Endodermal cell (in vitro differentiated cells): ENCODE results near the gene CASP8AP2. TPM values are rescaled to one million over a fixed set of nuclear protein-coding genes. Genes with fewer than 3 reads are reported as not detected.
"Not testable (repeated sequence)": the region's sequence is repeated elsewhere in the genome, so short reads cannot be mapped to it uniquely, and the experiment has no call there.

Experiments used
- DNase-seq: peaks from one replicate; pipeline ENCODE4 v3.0.0-alpha.2; 2017
- H3K27ac ChIP-seq: 2 replicates; pipeline ENCODE4 v1.5.1; 2013; ENCODE audit warnings: mild to moderate bottlenecking, low read depth, low read length, moderate library complexity
- H3K27me3 ChIP-seq: 2 replicates; pipeline ENCODE4 v1.6.1; 2013; ENCODE audit warnings: mild to moderate bottlenecking, low read length, moderate library complexity; ENCODE audit not compliant: insufficient read depth, control insufficient read depth, poor library complexity, severe bottlenecking
- H3K36me3 ChIP-seq: 2 replicates; pipeline ENCODE4 v1.7.0; 2013; ENCODE audit warnings: mild to moderate bottlenecking, low read length, moderate library complexity; ENCODE audit not compliant: control insufficient read depth, insufficient read depth
- H3K4me1 ChIP-seq: one replicate; pipeline ENCODE4 v1.7.0; 2013; ENCODE audit warnings: low read length; ENCODE audit not compliant: control insufficient read depth, insufficient read depth
- H3K4me3 ChIP-seq: 2 replicates; pipeline ENCODE4 v1.5.1; 2013; ENCODE audit warnings: mild to moderate bottlenecking, low read length, moderate library complexity
- H3K9ac ChIP-seq: 2 replicates; pipeline ENCODE4 v1.6.1; 2013; ENCODE audit warnings: mild to moderate bottlenecking, low read length, moderate library complexity; ENCODE audit not compliant: poor library complexity, severe bottlenecking; ENCODE audit errors: extremely low read depth
- H3K9me3 ChIP-seq: 2 replicates; pipeline ENCODE4 v1.6.1; 2013; ENCODE audit warnings: mild to moderate bottlenecking, low read length, moderate library complexity; ENCODE audit not compliant: control insufficient read depth
- H3K27ac Mint-ChIP-seq: 2 replicates; pipeline ENCODE4 v1.8.0; 2020; ENCODE audit warnings: mixed read lengths
- H3K27me3 Mint-ChIP-seq: 2 replicates; pipeline ENCODE4 v1.8.0; 2021; ENCODE audit warnings: mild to moderate bottlenecking, mixed read lengths; ENCODE audit not compliant: insufficient read depth
- H3K36me3 Mint-ChIP-seq: 2 replicates; pipeline ENCODE4 v1.8.0; 2020; ENCODE audit warnings: low read depth, mixed read lengths
- H3K4me1 Mint-ChIP-seq: 2 replicates; pipeline ENCODE4 v1.8.0; 2020; ENCODE audit warnings: mixed read lengths
- H3K4me3 Mint-ChIP-seq: 2 replicates; pipeline ENCODE4 v1.8.0; 2020; ENCODE audit warnings: mild to moderate bottlenecking, moderate library complexity, mixed read lengths
- H3K9me3 Mint-ChIP-seq: 2 replicates; pipeline ENCODE4 v1.8.0; 2020; ENCODE audit warnings: mild to moderate bottlenecking, mixed read lengths
- WGBS, 2 experiments: methylation state at CpG; one replicate each; pipeline versions ENCODE4 v1.1.5 to v1.1.7; 2013; ENCODE audit warnings: missing lambda C conversion rate in 2 of 2, mixed read lengths in 1 of 2; ENCODE audit not compliant: insufficient coverage in 1 of 2, insufficient read length in 1 of 2; 5-methylcytosine and 5-hydroxymethylcytosine counted together
- total RNA-seq, 2 donors: library from RNA; stranded (reverse); fragmentation: NEBNext Ultra II Directional in 1 of 2; extraction: Animal tissue kit (Norgen Biotek cat#: 25700) in 1 of 2; gene quantifications; 2 replicates in 1 of 2; 3 replicates in 1 of 2; pipeline ENCODE4 v1.2.1, GENCODE V29; 2021
- TF ChIP-seq, protein P1 (sequence below): fragments of 200-600 bp; sonication (generic); conservative IDR thresholded peaks from 2 replicates; pipeline ENCODE4 v1.5.0; 2021; ENCODE audit warnings: antibody characterized with exemption, mild to moderate bottlenecking

Gene CASP8AP2
- total RNA-seq, 2 donors from 2014 or later, result 31.1 to 40.0 TPM

GRCh38 chr6:89805814-89806371 is 23.8 kb upstream of the CASP8AP2 start:
- Histone ChIP-seq H3K27ac (no peak overlapping the region), H3K4me3 (no peak overlapping the region), H3K9me3 (no peaks in the 10 kb centered on the region), H3K36me3 (peaks cover 40% of the 10 kb centered on the region), H3K4me1 (no peaks in the 10 kb centered on the region), H3K27me3 (no peaks in the 10 kb centered on the region), H3K9ac (no peak overlapping the region)
- H3K9me3 Mint-ChIP-seq, result no peaks in the 10 kb centered on the region
- WGBS, 2 experiments, result 78 to 81% methylated on average over 4 to 6 of the region's 6 CpGs
- H3K4me3 Mint-ChIP-seq, result no peak overlapping the region
- no peak for DNase-seq
- TF ChIP-seq, protein P1, sequence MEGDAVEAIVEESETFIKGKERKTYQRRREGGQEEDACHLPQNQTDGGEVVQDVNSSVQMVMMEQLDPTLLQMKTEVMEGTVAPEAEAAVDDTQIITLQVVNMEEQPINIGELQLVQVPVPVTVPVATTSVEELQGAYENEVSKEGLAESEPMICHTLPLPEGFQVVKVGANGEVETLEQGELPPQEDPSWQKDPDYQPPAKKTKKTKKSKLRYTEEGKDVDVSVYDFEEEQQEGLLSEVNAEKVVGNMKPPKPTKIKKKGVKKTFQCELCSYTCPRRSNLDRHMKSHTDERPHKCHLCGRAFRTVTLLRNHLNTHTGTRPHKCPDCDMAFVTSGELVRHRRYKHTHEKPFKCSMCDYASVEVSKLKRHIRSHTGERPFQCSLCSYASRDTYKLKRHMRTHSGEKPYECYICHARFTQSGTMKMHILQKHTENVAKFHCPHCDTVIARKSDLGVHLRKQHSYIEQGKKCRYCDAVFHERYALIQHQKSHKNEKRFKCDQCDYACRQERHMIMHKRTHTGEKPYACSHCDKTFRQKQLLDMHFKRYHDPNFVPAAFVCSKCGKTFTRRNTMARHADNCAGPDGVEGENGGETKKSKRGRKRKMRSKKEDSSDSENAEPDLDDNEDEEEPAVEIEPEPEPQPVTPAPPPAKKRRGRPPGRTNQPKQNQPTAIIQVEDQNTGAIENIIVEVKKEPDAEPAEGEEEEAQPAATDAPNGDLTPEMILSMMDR, result no peak
- no peaks in the 10 kb centered on the region for H3K27me3 Mint-ChIP-seq
- peaks cover 37% of the 10 kb centered on the region for H3K36me3 Mint-ChIP-seq
- peaks cover 20% of the 10 kb centered on the region for H3K4me1 Mint-ChIP-seq
- H3K27ac Mint-ChIP-seq, result peak overlapping the region; percentile 64

DNA sequence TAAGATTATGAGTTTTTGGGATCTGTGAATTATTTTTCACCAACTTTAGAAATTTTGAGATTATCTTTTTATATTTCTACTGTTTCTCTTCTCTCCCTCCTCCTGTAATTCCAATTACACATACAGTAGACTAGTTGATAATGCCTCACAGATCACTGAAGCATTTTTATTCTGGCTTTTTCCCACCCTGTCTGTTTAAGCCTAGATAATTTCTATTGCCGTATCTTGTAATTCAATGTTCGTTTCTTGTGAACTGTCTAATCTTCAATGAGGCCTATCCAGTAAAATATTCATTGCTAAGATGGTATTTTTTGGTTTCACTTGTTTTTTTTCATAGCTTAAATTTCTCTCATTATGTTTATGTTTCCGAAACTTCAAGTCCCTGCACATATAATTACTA is 22.1 kb upstream of the CASP8AP2 start:
- H3K27ac ChIP-seq, result no peak overlapping the region
- DNase-seq, result no peak
- 97% methylated on average over 2 of the region's 3 CpGs; no CpG with 5 or more reads in 1 of the 2 experiments for WGBS, 2 experiments
- Mint-ChIP-seq H3K27ac (peak overlapping the region; percentile 82), H3K4me3 (no peak overlapping the region), H3K36me3 (peaks cover 23% of the 10 kb centered on the region), H3K4me1 (peaks cover 18% of the 10 kb centered on the region), H3K27me3 (no peaks in the 10 kb centered on the region), H3K9me3 (no peaks in the 10 kb centered on the region)
- no peak overlapping the region for H3K9ac ChIP-seq
- H3K36me3 ChIP-seq, result peaks cover 29% of the 10 kb centered on the region
- TF ChIP-seq, protein P1, result no peak
- H3K27me3 ChIP-seq, result no peaks in the 10 kb centered on the region
- no peak overlapping the region for H3K4me3 ChIP-seq
- no peaks in the 10 kb centered on the region for H3K9me3 ChIP-seq
- H3K4me1 ChIP-seq, result no peaks in the 10 kb centered on the region

GRCh38 chr6:89813422-89813821 is 16.3 kb upstream of the CASP8AP2 start:
- H3K36me3 Mint-ChIP-seq, H3K4me3 ChIP-seq, H3K9ac ChIP-seq, DNase-seq, H3K4me1 ChIP-seq, H3K27ac ChIP-seq, H3K9me3 ChIP-seq, H3K27me3 Mint-ChIP-seq, H3K4me3 Mint-ChIP-seq, H3K9me3 Mint-ChIP-seq, H3K27me3 ChIP-seq, H3K27ac Mint-ChIP-seq: not testable (repeated sequence)
- peaks cover 28% of the 10 kb centered on the region for H3K4me1 Mint-ChIP-seq
- WGBS, 2 experiments, result 90 to 95% methylated on average over 2 to 3 of the region's 3 CpGs
- H3K36me3 ChIP-seq, result peaks cover 15% of the 10 kb centered on the region

- peak overlapping the region; percentile 97 for H3K27ac Mint-ChIP-seq
Observed at GRCh38 chr6:89817481-89817880, 12.2 kb upstream of the CASP8AP2 start.

More at GRCh38 chr6:89817481-89817880, 12.2 kb upstream of the CASP8AP2 start:
- H3K4me3 Mint-ChIP-seq, result peak overlapping the region; percentile 86
- Histone ChIP-seq H3K4me3 (peak overlapping the region; percentile 99), H3K27me3 (no peaks in the 10 kb centered on the region), H3K36me3 (peaks cover 12% of the 10 kb centered on the region), H3K4me1 (peaks cover 8% of the 10 kb centered on the region), H3K27ac (peak overlapping the region; percentile 70), H3K9me3 (no peaks in the 10 kb centered on the region), H3K9ac (peak overlapping the region; percentile 87)
- DNase-seq, result peak; percentile 86
- WGBS, 2 experiments, result 3 to 8% methylated on average over 3 of the region's 3 CpGs
- TF ChIP-seq, protein P1, result no peak
- no peaks in the 10 kb centered on the region for H3K36me3 Mint-ChIP-seq
- H3K27me3 Mint-ChIP-seq, result no peaks in the 10 kb centered on the region
- H3K9me3 Mint-ChIP-seq, result no peaks in the 10 kb centered on the region
- peaks cover 25% of the 10 kb centered on the region for H3K4me1 Mint-ChIP-seq
